OCI-LY1 (cell line): ENCODE results near the gene IQCB1.

Experiments
- CTCF ChIP-seq: fragments of 200-600 bp; sonication (generic), shearing (Covaris generic); IDR thresholded peaks from 2 replicates; pipeline ENCODE4 v1.5.1; 2017; ENCODE audit warnings: mild to moderate bottlenecking, antibody characterized with exemption, low read length, moderate library complexity, mixed read lengths
- EZH2 ChIP-seq: fragments of 200-600 bp; sonication (generic), shearing (Covaris generic); IDR thresholded peaks from 2 replicates; pipeline ENCODE4 v1.8.0; 2017; ENCODE audit warnings: borderline replicate concordance, mixed run types, mild to moderate bottlenecking, antibody characterized with exemption, low read length, moderate library complexity, mixed read lengths

GRCh38 chr3:121839962-121840361 lies 5.1 kb upstream of the IQCB1 start:
- no peak for TF ChIP-seq CTCF
- no peak for TF ChIP-seq EZH2
